H1 (cell line): Measurements from ENCODE around the gene HOMER2. TPM values are rescaled to one million over a fixed set of nuclear protein-coding genes. Genes with fewer than 3 reads are reported as not detected.
"Not testable (repeated sequence)": the region's sequence is repeated elsewhere in the genome, so short reads cannot be mapped to it uniquely, and the experiment has no call there.

Experiments used
- CTCF ChIA-PET: fragments of 300-600 bp; sonication (Branson Sonifier 250); formaldehyde crosslinking; loops from one replicate; lab custom pipeline; 2021; ENCODE audit not compliant: partially characterized antibody; lab: Charles Lee
- POLR2A ChIA-PET: fragments of 300-600 bp; sonication (Branson Sonifier 250); formaldehyde crosslinking; loops from one replicate; lab custom pipeline; 2021; ENCODE audit warnings: inconsistent platforms; ENCODE audit not compliant: partially characterized antibody; lab: Charles Lee
- DNase-seq, 2 experiments: peaks; one replicate each; pipeline versions ENCODE4 v3.0.0 to v3.0.0-alpha.2; 2010 to 2022; ENCODE audit warnings: low spot score in 2 of 2, low read depth in 1 of 2, mixed read lengths in 1 of 2
- FAIRE-seq: peaks from 2 replicates; lab custom pipeline; 2011; peaks lifted over from hg19 to GRCh38; lab: Jason Lieb, UNC
- H2AFZ ChIP-seq: 2 replicates; pipeline ENCODE4 v1.8.1; 2012; ENCODE audit warnings: low read length, inconsistent platforms
- H2AK5ac ChIP-seq: 2 replicates; pipeline ENCODE4 v1.6.1; 2013; ENCODE audit warnings: low read depth, low read length
- H2BK120ac ChIP-seq: replicated peaks from 2 replicates; pipeline ENCODE3; 2013; ENCODE audit warnings: low read depth, low read length, inconsistent platforms
- H2BK12ac ChIP-seq: 2 replicates; pipeline ENCODE4 v1.6.1; 2013; ENCODE audit warnings: low read depth, low read length
- H2BK15ac ChIP-seq: 2 replicates; pipeline ENCODE4 v1.6.1; 2013; ENCODE audit warnings: low read length
- H2BK20ac ChIP-seq: 2 replicates; pipeline ENCODE4 v1.6.1; 2013; ENCODE audit warnings: low read length
- H2BK5ac ChIP-seq: 2 replicates; pipeline ENCODE4 v1.6.1; 2013; ENCODE audit warnings: low read depth, low read length
- H3K14ac ChIP-seq: 2 replicates; pipeline ENCODE4 v1.6.1; 2013; ENCODE audit warnings: inconsistent platforms; ENCODE audit not compliant: insufficient read length
- H3K18ac ChIP-seq: 2 replicates; pipeline ENCODE4 v1.6.1; 2013; ENCODE audit warnings: low read length; ENCODE audit errors: extremely low read depth
- H3K23ac ChIP-seq: 2 replicates; pipeline ENCODE4 v1.6.1; 2013; ENCODE audit warnings: inconsistent platforms; ENCODE audit not compliant: insufficient read length
- H3K23me2 ChIP-seq: 2 replicates; pipeline ENCODE4 v1.6.1; 2013; ENCODE audit warnings: low read depth, low read length
- H3K27ac ChIP-seq: 2 replicates; pipeline ENCODE4 v1.6.1; 2011; ENCODE audit warnings: low read depth, low read length, inconsistent platforms
- H3K27me3 ChIP-seq, 4 experiments: replicated peaks in 1 of 4; 1 replicate in 1 of 4; 2 replicates in 3 of 4; pipeline versions ENCODE4 v1.6.1 to v1.8.1; 2011 to 2013; ENCODE audit warnings: low read length in 3 of 4, mild to moderate bottlenecking in 3 of 4, inconsistent platforms in 2 of 4, mixed read lengths in 2 of 4, moderate library complexity in 1 of 4; ENCODE audit not compliant: control insufficient read depth in 3 of 4, insufficient read depth in 3 of 4; ENCODE audit errors: extremely low read depth in 1 of 4
- H3K36me3 ChIP-seq, 4 experiments: 2 replicates each; pipeline versions ENCODE4 v1.6.1 to v1.8.1; 2011 to 2013; ENCODE audit warnings: mild to moderate bottlenecking in 4 of 4, low read length in 3 of 4, moderate library complexity in 2 of 4, control low read depth in 1 of 4, inconsistent platforms in 1 of 4; ENCODE audit not compliant: insufficient read depth in 4 of 4, control insufficient read depth in 2 of 4
- H3K4ac ChIP-seq: replicated peaks from 2 replicates; pipeline ENCODE3; 2013; ENCODE audit warnings: low read length, low read depth, mixed read lengths, inconsistent platforms; ENCODE audit not compliant: insufficient read length
- H3K4me1 ChIP-seq, 4 experiments: replicated peaks in 1 of 4; 1 replicate in 1 of 4; 2 replicates in 3 of 4; pipeline versions ENCODE4 v1.6.1 to v1.8.1; 2011 to 2013; ENCODE audit warnings: low read length in 3 of 4, inconsistent platforms in 2 of 4, mixed read lengths in 1 of 4; ENCODE audit not compliant: insufficient read depth in 4 of 4, control insufficient read depth in 3 of 4
- H3K4me2 ChIP-seq, 2 experiments: 2 replicates each; pipeline versions ENCODE4 v1.6.1 to v1.8.1; 2011 to 2013; ENCODE audit warnings: low read depth in 2 of 2, low read length in 2 of 2, control low read depth in 1 of 2, inconsistent platforms in 1 of 2, mild to moderate bottlenecking in 1 of 2; ENCODE audit not compliant: insufficient read depth in 1 of 2
- H3K4me3 ChIP-seq, 4 experiments: fragments of 200-600, 300-600 bp in 1 of 4; sonication (generic), shearing (Covaris generic), sonication (Bioruptor Twin) in 1 of 4; 2 replicates each; pipeline versions ENCODE4 v1.5.1 to v1.8.1; 2011 to 2016; ENCODE audit warnings: low read length in 4 of 4, low read depth in 3 of 4, control low read depth in 2 of 4, inconsistent platforms in 2 of 4, mild to moderate bottlenecking in 2 of 4, mixed read lengths in 1 of 4, moderate library complexity in 1 of 4; ENCODE audit not compliant: insufficient read depth in 2 of 4; ENCODE audit errors: extremely low read depth in 1 of 4
- H3K56ac ChIP-seq: replicated peaks from 2 replicates; pipeline ENCODE3; 2013; ENCODE audit warnings: low read depth, mild to moderate bottlenecking, mixed read lengths, low read length, inconsistent platforms; ENCODE audit not compliant: insufficient read length
- H3K79me1 ChIP-seq: 2 replicates; pipeline ENCODE4 v1.6.1; 2013; ENCODE audit warnings: low read depth, low read length, control low read depth
- H3K79me2 ChIP-seq, 2 experiments: 2 replicates each; pipeline versions ENCODE4 v1.6.1 to v1.8.1; 2012 to 2013; ENCODE audit warnings: low read length in 2 of 2, mild to moderate bottlenecking in 2 of 2, inconsistent platforms in 1 of 2; ENCODE audit not compliant: insufficient read depth in 2 of 2, control insufficient read depth in 1 of 2
- H3K9ac ChIP-seq, 4 experiments: replicated peaks in 1 of 4; 1 replicate in 1 of 4; 2 replicates in 3 of 4; pipeline versions ENCODE4 v1.6.1 to v1.8.1; 2011 to 2013; ENCODE audit warnings: low read depth in 3 of 4, low read length in 3 of 4, control low read depth in 2 of 4, mild to moderate bottlenecking in 2 of 4, moderate library complexity in 2 of 4, inconsistent platforms in 1 of 4; ENCODE audit errors: extremely low read depth in 1 of 4
- H3K9me3 ChIP-seq, 2 experiments: 2 replicates each; pipeline versions ENCODE4 v1.6.1 to v1.8.1; 2012 to 2013; ENCODE audit warnings: mild to moderate bottlenecking in 2 of 2, moderate library complexity in 2 of 2, control low read depth in 1 of 2, inconsistent platforms in 1 of 2, low read depth in 1 of 2, low read length in 1 of 2, mixed read lengths in 1 of 2; ENCODE audit not compliant: insufficient read depth in 2 of 2
- H4K20me1 ChIP-seq, 2 experiments: replicated peaks in 1 of 2; 2 replicates each; pipeline versions ENCODE3 to v1.8.1; 2011 to 2013; ENCODE audit warnings: inconsistent platforms in 2 of 2, low read length in 2 of 2, mild to moderate bottlenecking in 1 of 2; ENCODE audit not compliant: insufficient read depth in 2 of 2, control insufficient read depth in 1 of 2
- H4K5ac ChIP-seq: 2 replicates; pipeline ENCODE4 v1.6.1; 2013; ENCODE audit warnings: low read length, low read depth, mixed read lengths, inconsistent platforms; ENCODE audit not compliant: insufficient read length
- H4K8ac ChIP-seq: 2 replicates; pipeline ENCODE4 v1.8.0; 2013; ENCODE audit warnings: mild to moderate bottlenecking, moderate library complexity, low read length, inconsistent platforms; ENCODE audit not compliant: insufficient read depth; ENCODE audit errors: extremely low read depth
- H4K91ac ChIP-seq: replicated peaks from 2 replicates; pipeline ENCODE3; 2013; ENCODE audit warnings: low read length, mixed read lengths, inconsistent platforms; ENCODE audit not compliant: insufficient read length
- CTBP2 ChIP-seq: IDR thresholded peaks from 2 replicates; pipeline ENCODE4 v1.7.0; 2011; ENCODE audit warnings: borderline replicate concordance, mild to moderate bottlenecking, moderate library complexity, mixed read lengths, low read length; ENCODE audit not compliant: insufficient read depth, insufficient read length
- KDM4A ChIP-seq: IDR thresholded peaks from one replicate; pipeline ENCODE4 v1.7.1; 2012; ENCODE audit warnings: low read depth, mild to moderate bottlenecking, moderate library complexity, low read length, inconsistent platforms; ENCODE audit not compliant: severe bottlenecking
- RNF2 ChIP-seq: fragments of 200-900, 300-1000 bp; sonication (generic); IDR thresholded peaks from 2 replicates; pipeline ENCODE4 v1.7.1; 2016; ENCODE audit warnings: borderline replicate concordance, low read depth, mild to moderate bottlenecking, antibody characterized with exemption, low read length; ENCODE audit not compliant: poor library complexity, severe bottlenecking; ENCODE audit errors: missing control alignments
- SRF ChIP-seq: IDR thresholded peaks from 2 replicates; pipeline ENCODE4 v1.6.1; 2011; ENCODE audit warnings: mild to moderate bottlenecking, low read depth, low read length, moderate library complexity
- TBP ChIP-seq: IDR thresholded peaks from 2 replicates; pipeline ENCODE4 v1.6.1; 2011; ENCODE audit warnings: low read depth, low read length, improper control_type of control experiment
- WGBS, 2 experiments: shearing (Covaris generic) in 1 of 2; methylation state at CpG; one replicate each; pipeline versions ENCODE4 v1.1.6 to v1.1.7; 2013 to 2015; ENCODE audit warnings: low lambda C conversion rate in 2 of 2, mixed read lengths in 2 of 2, inconsistent platforms in 1 of 2, low coverage in 1 of 2, missing lambda C conversion rate in 1 of 2; ENCODE audit not compliant: insufficient replicate concordance in 2 of 2, insufficient coverage in 1 of 2, insufficient read length in 1 of 2; ENCODE audit errors: extremely low coverage in 1 of 2, missing lambda C conversion rate in 1 of 2; 5-methylcytosine and 5-hydroxymethylcytosine counted together
- polyA plus RNA-seq, 7 experiments: library from polyadenylated mRNA; depleted of rRNA in 3 of 7; stranded (reverse) in 5 of 7; unstranded in 2 of 7; fragments of >200 nt in 5 of 7; fragments of 200-250 nt in 2 of 7; gene quantifications; 1 replicate in 5 of 7; 2 replicates in 1 of 7; 4 replicates in 1 of 7; pipeline versions ENCODE4 v1.2.1 to v1.2.3, GENCODE V29; 2011 to 2013; ENCODE audit warnings: missing spikeins in 2 of 7, mixed read lengths in 2 of 7
- total RNA-seq: library from RNA; stranded (reverse); fragmentation: NEBNext Ultra II Directional; extraction: Animal tissue kit (Norgen Biotek cat#: 25700); gene quantifications from 2 replicates; pipeline ENCODE4 v1.2.1, GENCODE V29; 2021
- TF ChIP-seq, protein P1 (sequence below), 3 experiments: IDR thresholded peaks; 1 replicate in 2 of 3; 2 replicates in 1 of 3; pipeline versions ENCODE4 v1.5.1 to v1.6.1; 2011; ENCODE audit warnings: low read length in 3 of 3, mild to moderate bottlenecking in 3 of 3, inconsistent platforms in 2 of 3, low read depth in 1 of 3, moderate library complexity in 1 of 3; ENCODE audit not compliant: insufficient read depth in 1 of 3; ENCODE audit errors: control extremely low read depth in 1 of 3
- TF ChIP-seq, protein P2 (sequence below): IDR thresholded peaks from 2 replicates; pipeline ENCODE4 v1.6.1; 2012; ENCODE audit warnings: inconsistent platforms

The HOMER2 gene
- total and polyA plus RNA-seq, 2 of the 8 experiments (the other 6 are each of a cell fraction or from before 2014, with no cell fraction given): 12.5 to 27.6 TPM

DNA sequence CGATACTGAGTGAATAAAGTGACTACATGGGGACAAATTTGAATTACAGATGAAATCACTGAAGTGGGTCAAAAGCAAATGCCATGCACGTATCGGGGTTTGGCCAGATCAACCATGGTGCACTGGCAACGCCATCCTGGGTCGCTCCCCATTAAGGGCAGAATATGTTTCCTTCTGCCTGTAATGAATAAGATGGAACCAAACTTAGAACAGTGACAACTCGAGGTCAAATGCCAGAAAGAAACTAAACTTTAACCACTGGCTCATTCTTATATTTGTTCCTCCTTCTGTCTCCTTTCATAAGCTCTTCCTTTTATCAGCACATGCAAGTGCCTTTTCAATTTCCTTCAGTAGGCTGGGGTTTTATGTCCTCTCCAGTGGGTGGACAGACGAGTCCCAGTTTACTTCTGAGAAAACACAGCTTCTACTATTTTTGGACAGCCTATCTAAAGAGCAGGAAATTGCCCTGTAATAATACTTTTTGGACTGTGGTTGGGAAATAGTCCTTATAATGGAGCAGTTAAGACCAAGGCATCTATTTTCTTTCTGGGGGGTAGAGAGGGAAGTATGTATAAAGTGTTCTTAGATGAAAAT is 81.7 kb downstream of the HOMER2 start (continued):
- TF ChIP-seq, protein P1, sequence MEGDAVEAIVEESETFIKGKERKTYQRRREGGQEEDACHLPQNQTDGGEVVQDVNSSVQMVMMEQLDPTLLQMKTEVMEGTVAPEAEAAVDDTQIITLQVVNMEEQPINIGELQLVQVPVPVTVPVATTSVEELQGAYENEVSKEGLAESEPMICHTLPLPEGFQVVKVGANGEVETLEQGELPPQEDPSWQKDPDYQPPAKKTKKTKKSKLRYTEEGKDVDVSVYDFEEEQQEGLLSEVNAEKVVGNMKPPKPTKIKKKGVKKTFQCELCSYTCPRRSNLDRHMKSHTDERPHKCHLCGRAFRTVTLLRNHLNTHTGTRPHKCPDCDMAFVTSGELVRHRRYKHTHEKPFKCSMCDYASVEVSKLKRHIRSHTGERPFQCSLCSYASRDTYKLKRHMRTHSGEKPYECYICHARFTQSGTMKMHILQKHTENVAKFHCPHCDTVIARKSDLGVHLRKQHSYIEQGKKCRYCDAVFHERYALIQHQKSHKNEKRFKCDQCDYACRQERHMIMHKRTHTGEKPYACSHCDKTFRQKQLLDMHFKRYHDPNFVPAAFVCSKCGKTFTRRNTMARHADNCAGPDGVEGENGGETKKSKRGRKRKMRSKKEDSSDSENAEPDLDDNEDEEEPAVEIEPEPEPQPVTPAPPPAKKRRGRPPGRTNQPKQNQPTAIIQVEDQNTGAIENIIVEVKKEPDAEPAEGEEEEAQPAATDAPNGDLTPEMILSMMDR (IDR thresholded peaks at IDR 0.05; ENCODE audit: control extremely low read depth in 1 of 3, insufficient read depth in 1 of 3, low read depth in 1 of 3, low read length in 3 of 3): no peak
- no peak for TF ChIP-seq SRF
- TF ChIP-seq, protein P2, sequence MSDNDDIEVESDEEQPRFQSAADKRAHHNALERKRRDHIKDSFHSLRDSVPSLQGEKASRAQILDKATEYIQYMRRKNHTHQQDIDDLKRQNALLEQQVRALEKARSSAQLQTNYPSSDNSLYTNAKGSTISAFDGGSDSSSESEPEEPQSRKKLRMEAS: no peak
- TF ChIP-seq KDM4A: no peak
- no peak for TF ChIP-seq CTBP2
- no peak for TF ChIP-seq TBP
- no peak for TF ChIP-seq RNF2
- TF ChIP-seq, all 59 proteins: peak for 0

DNA sequence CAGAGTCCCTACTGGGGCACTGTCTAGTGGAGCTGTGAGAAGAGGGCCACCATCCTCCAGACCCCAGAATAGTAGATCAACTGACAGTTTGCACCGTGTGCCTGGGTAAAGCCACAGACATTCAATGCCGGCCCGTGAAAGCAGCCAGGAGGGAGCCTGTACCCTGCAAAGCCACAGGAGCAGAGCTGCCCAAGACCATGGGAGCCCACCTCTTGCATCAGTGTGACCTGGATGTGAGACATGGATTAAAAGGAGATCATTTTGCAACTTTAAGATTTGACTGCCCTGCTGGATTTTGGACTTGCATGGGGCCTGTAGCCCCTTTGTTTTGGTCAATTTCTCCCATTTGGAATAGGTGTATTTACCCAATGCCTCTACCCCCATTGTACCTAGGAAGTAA is 86.5 kb downstream of the HOMER2 start:
- CTCF ChIA-PET: interaction anchor here (1.0 kb wide), 1 partner anchor 17 kb away, joined by 3 read pairs; no protein-coding TSS in a partner anchor
- POLR2A ChIA-PET, H3K36me3 ChIP-seq, H4K8ac ChIP-seq, H4K5ac ChIP-seq, H3K27ac ChIP-seq, H3K4me3 ChIP-seq, H4K20me1 ChIP-seq, H3K27me3 ChIP-seq, H3K9ac ChIP-seq, H3K23me2 ChIP-seq, H3K56ac ChIP-seq, H2BK120ac ChIP-seq, H2BK20ac ChIP-seq, H2BK5ac ChIP-seq, H2AK5ac ChIP-seq, H4K91ac ChIP-seq, H2BK12ac ChIP-seq, H2AFZ ChIP-seq, H3K79me1 ChIP-seq, H3K14ac ChIP-seq, H3K9me3 ChIP-seq, H2BK15ac ChIP-seq, H3K4me2 ChIP-seq, H3K79me2 ChIP-seq, H3K4ac ChIP-seq, H3K18ac ChIP-seq, H3K4me1 ChIP-seq, DNase-seq, FAIRE-seq, H3K23ac ChIP-seq: not testable (repeated sequence)
- 71% methylated on average over 3 of the region's 3 CpGs; no CpG with 5 or more reads in 1 of the 2 experiments for WGBS, 2 experiments
